Measurements from ENCODE around the gene CDH23. TPM values are rescaled to one million over a fixed set of nuclear protein-coding genes. Genes with fewer than 3 reads are reported as not detected.

Gene CDH23
- total and polyA plus RNA-seq, 10 of the 15 experiments (the other 5 are each of a cell fraction or from before 2014, with no cell fraction given): 0.09 to 0.40 (median 0.15) TPM; not detected in 1

GRCh38 chr10:71727738-71728737, 331.3 kb downstream of the CDH23 start (continued):
- TF ChIP-seq CREB1 (IDR thresholded peaks at IDR 0.05; ENCODE audit: low read depth) (no peak), NR2C2 (IDR thresholded peaks at IDR 0.05; ENCODE audit: borderline replicate concordance, control insufficient read depth, insufficient read length, low read depth) (no peak), RB1 (IDR thresholded peaks at IDR 0.05; ENCODE audit: borderline replicate concordance) (no peak), ZZZ3 (IDR thresholded peaks at IDR 0.05; ENCODE audit: control insufficient read depth, insufficient read length, low read depth) (no peak), MTA2 (IDR thresholded peaks at IDR 0.05; ENCODE audit: low read depth) (peak; percentile 17; the same call in 1 of the 2 replicates), PKNOX1 (IDR thresholded peaks at IDR 0.05) (no peak), LARP7 (IDR thresholded peaks at IDR 0.05) (no peak), HDAC6 (IDR thresholded peaks at IDR 0.05; ENCODE audit: unreplicated experiment) (no peak), SMARCA5 (IDR thresholded peaks at IDR 0.05) (0 out of 2 replicates have a peak, but pooled peaks have one; percentile 83), ZNF24 (IDR thresholded peaks at IDR 0.05) (no peak), STAT1 (conservative IDR thresholded peaks at IDR 0.05) (no peak), HDAC2 (IDR thresholded peaks at IDR 0.05) (no peak), SREBF2 (IDR thresholded peaks at IDR 0.05; ENCODE audit: low read length) (no peak), SMAD1 (IDR thresholded peaks at IDR 0.05; ENCODE audit: low read depth, partially characterized antibody) (no peak), POLR2AphosphoS5 (IDR thresholded peaks at IDR 0.05; ENCODE audit: low read length) (peak; percentile 47), EED (IDR thresholded peaks at IDR 0.05; ENCODE audit: low read depth) (no peak; the same call in 1 of the 2 replicates), EP300 (IDR thresholded peaks at IDR 0.05; ENCODE audit: borderline replicate concordance in 1 of 2, control insufficient read depth in 1 of 2, low read depth in 2 of 2, low read length in 2 of 2) (no peak), PBX3 (IDR thresholded peaks at IDR 0.05; ENCODE audit: insufficient replicate concordance, low read depth, low read length) (peak; percentile 8), IRF5 (IDR thresholded peaks at IDR 0.05; ENCODE audit: borderline replicate concordance) (no peak), BCL3 (IDR thresholded peaks at IDR 0.05; ENCODE audit: borderline replicate concordance, insufficient read depth, low read depth, low read length, poor library complexity, severe bottlenecking) (no peak), MAX (IDR thresholded peaks at IDR 0.05; ENCODE audit: low read depth, low read length) (no peak), JUNB (IDR thresholded peaks at IDR 0.05) (no peak)

Measured in GM12878 (cell line).